Liver (tissue), 9 donors: Measurements from ENCODE around the gene CARHSP1. TPM values are rescaled to one million over a fixed set of nuclear protein-coding genes. Genes with fewer than 3 reads are reported as not detected.

Source experiments
- DNase-seq: peaks from one replicate; pipeline ENCODE4 v3.0.0-alpha.2; 2017; ENCODE audit warnings: low spot score
- H3K27ac ChIP-seq, 2 donors: one replicate each; pipeline ENCODE4 v1.7.0; 2013; ENCODE audit warnings: inconsistent platforms in 2 of 2, low read length in 2 of 2, control low read depth in 1 of 2, low read depth in 1 of 2, mild to moderate bottlenecking in 1 of 2
- H3K27me3 ChIP-seq, 4 donors: one replicate each; pipeline versions ENCODE4 v1.6.1 to v1.7.0; 2013; ENCODE audit warnings: low read length in 3 of 4, inconsistent platforms in 1 of 4, mild to moderate bottlenecking in 1 of 4, moderate library complexity in 1 of 4; ENCODE audit not compliant: control insufficient read depth in 4 of 4, insufficient read depth in 4 of 4
- H3K36me3 ChIP-seq, 4 donors: one replicate each; pipeline versions ENCODE4 v1.6.1 to v1.7.0; 2013; ENCODE audit warnings: low read length in 3 of 4, mild to moderate bottlenecking in 3 of 4, low read depth in 1 of 4, moderate library complexity in 1 of 4; ENCODE audit not compliant: control insufficient read depth in 4 of 4, insufficient read depth in 3 of 4
- H3K4me1 ChIP-seq, 4 donors: one replicate each; pipeline versions ENCODE4 v1.6.1 to v1.7.0; 2013; ENCODE audit warnings: low read length in 3 of 4, mild to moderate bottlenecking in 3 of 4, moderate library complexity in 1 of 4; ENCODE audit not compliant: control insufficient read depth in 4 of 4, insufficient read depth in 4 of 4
- H3K4me3 ChIP-seq, 3 donors: one replicate each; pipeline versions ENCODE4 v1.6.1 to v1.7.0; 2013; ENCODE audit warnings: low read length in 3 of 3, control low read depth in 1 of 3, low read depth in 1 of 3, mild to moderate bottlenecking in 1 of 3
- H3K9ac ChIP-seq, 2 donors: one replicate each; pipeline ENCODE4 v1.7.0; 2013; ENCODE audit warnings: low read length in 2 of 2, mild to moderate bottlenecking in 2 of 2, moderate library complexity in 2 of 2, control low read depth in 1 of 2, low read depth in 1 of 2
- H3K9me3 ChIP-seq, 4 donors: one replicate each; pipeline versions ENCODE4 v1.6.1 to v1.7.0; 2013; ENCODE audit warnings: low read length in 3 of 4; ENCODE audit not compliant: control insufficient read depth in 4 of 4
- EGR1 ChIP-seq, 2 donors: IDR thresholded peaks; 2 replicates each; pipeline ENCODE4 v1.6.1; 2016 to 2018; ENCODE audit warnings: antibody characterized with exemption in 2 of 2, low read depth in 2 of 2
- FOXA1 ChIP-seq: IDR thresholded peaks from 2 replicates; pipeline ENCODE4 v1.6.1; 2016; ENCODE audit warnings: antibody characterized with exemption
- FOXA2 ChIP-seq: IDR thresholded peaks from 2 replicates; pipeline ENCODE4 v1.6.1; 2016; ENCODE audit warnings: antibody characterized with exemption
- GABPA ChIP-seq, 2 donors: IDR thresholded peaks in 1 of 2; conservative IDR thresholded peaks in 1 of 2; 2 replicates each; pipeline ENCODE4 v1.6.1; 2016; ENCODE audit warnings: antibody characterized with exemption in 2 of 2, mild to moderate bottlenecking in 1 of 2, moderate library complexity in 1 of 2
- HNF4A ChIP-seq, 2 donors: conservative IDR thresholded peaks; 2 replicates each; pipeline ENCODE4 v1.6.1; 2016; ENCODE audit warnings: antibody characterized with exemption in 2 of 2, mild to moderate bottlenecking in 2 of 2
- HNF4G ChIP-seq: IDR thresholded peaks from 2 replicates; pipeline ENCODE4 v1.6.1; 2016; ENCODE audit warnings: antibody characterized with exemption
- JUND ChIP-seq, 2 donors: IDR thresholded peaks; 2 replicates each; pipeline ENCODE4 v1.6.1; 2016; ENCODE audit warnings: antibody characterized with exemption in 2 of 2
- NR2F2 ChIP-seq: IDR thresholded peaks from 2 replicates; pipeline ENCODE4 v1.6.1; 2016; ENCODE audit warnings: antibody characterized with exemption
- RAD21 ChIP-seq, 2 donors: IDR thresholded peaks; 2 replicates each; pipeline ENCODE4 v1.6.1; 2016; ENCODE audit warnings: antibody characterized with exemption in 2 of 2, mild to moderate bottlenecking in 2 of 2
- RXRA ChIP-seq, 2 donors: IDR thresholded peaks; 2 replicates each; pipeline ENCODE4 v1.6.1; 2017 to 2018; ENCODE audit warnings: antibody characterized with exemption in 2 of 2, mild to moderate bottlenecking in 1 of 2
- SP1 ChIP-seq: IDR thresholded peaks from 2 replicates; pipeline ENCODE4 v1.6.1; 2018; ENCODE audit warnings: antibody characterized with exemption, mild to moderate bottlenecking
- TAF1 ChIP-seq: conservative IDR thresholded peaks from 2 replicates; pipeline ENCODE4 v1.6.1; 2016; ENCODE audit warnings: antibody characterized with exemption, mild to moderate bottlenecking
- YY1 ChIP-seq: IDR thresholded peaks from 2 replicates; pipeline ENCODE4 v1.6.1; 2016; ENCODE audit warnings: antibody characterized with exemption, mild to moderate bottlenecking
- WGBS: extraction: QIAGEN DNeasy Blood & Tissue Kit; methylation state at CpG from one replicate; pipeline ENCODE4 v1.1.7; 2013; 5-methylcytosine and 5-hydroxymethylcytosine counted together
- polyA plus RNA-seq, 2 donors: library from polyadenylated mRNA; stranded (reverse) in 1 of 2; unstranded in 1 of 2; fragments of 200-250 nt in 1 of 2; fragments of >200 nt in 1 of 2; fragmentation: Nextera tagmentation in 1 of 2; extraction: Ambion mirVana in 1 of 2; gene quantifications; one replicate each; pipeline versions ENCODE4 v1.2.1 to v1.2.3, GENCODE V29; 2013 to 2015
- total RNA-seq, 2 donors: library from RNA; depleted of rRNA; stranded (reverse); fragments of >200 nt; gene quantifications; one replicate each; pipeline ENCODE4 v1.2.3, GENCODE V29; 2014
- TF ChIP-seq, protein P1 (sequence below): fragments of 150-350 bp; IDR thresholded peaks from 2 replicates; pipeline ENCODE4 v1.5.1; 2017; ENCODE audit warnings: improper control_type of control experiment, low read depth, low read length; ENCODE audit not compliant: missing input control
- TF ChIP-seq, protein P2 (sequence below): IDR thresholded peaks from 2 replicates; pipeline ENCODE4 v1.6.1; 2016; ENCODE audit warnings: antibody characterized with exemption
- TF ChIP-seq, protein P3 (sequence below): IDR thresholded peaks from 2 replicates; pipeline ENCODE4 v1.6.1; 2016; ENCODE audit warnings: antibody characterized with exemption
- TF ChIP-seq, protein P4 (sequence below): IDR thresholded peaks from 2 replicates; pipeline ENCODE4 v1.6.1; 2016; ENCODE audit warnings: antibody characterized with exemption, mild to moderate bottlenecking
- TF ChIP-seq, protein P5 (sequence below): IDR thresholded peaks from 2 replicates; pipeline ENCODE4 v1.6.1; 2016; ENCODE audit warnings: antibody characterized with exemption
- donor health status: healthy.
- donor health status: healthy.
- donor health status: healthy.
- donor health status: healthy.
- donor health status: healthy.

The CARHSP1 gene
- total and polyA plus RNA-seq, 4 donors: 81.2 to 162 (median 119) TPM

DNA sequence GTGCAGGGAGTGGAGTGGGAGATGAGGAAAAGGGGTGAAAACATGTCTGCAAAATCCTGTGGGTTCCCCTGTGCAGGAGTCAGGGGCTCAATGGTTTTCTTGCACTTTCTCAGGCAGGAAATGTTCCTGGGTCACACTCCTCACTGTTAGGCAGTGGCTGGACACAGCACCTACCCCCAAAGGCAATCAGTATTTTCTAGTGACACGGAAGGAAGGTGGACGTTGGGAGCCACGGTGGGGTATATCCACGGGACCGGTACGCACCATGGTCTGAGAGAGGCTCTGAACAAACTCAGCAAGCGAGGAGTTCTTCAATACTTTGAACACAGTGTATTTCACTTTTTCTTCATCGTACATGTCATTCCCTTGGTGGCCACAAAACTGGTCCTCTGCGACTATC is 34.2 kb upstream of the CARHSP1 start:
- 97% methylated on average over 9 of the region's 9 CpGs for WGBS
- DNase-seq: no peak
- Histone ChIP-seq H3K4me3 (no peak overlapping the region), H3K27me3 (no peaks in the 10 kb centered on the region), H3K36me3 (peaks cover 18 to 88% (median 78%) of the 10 kb centered on the region in 4 donors), H3K4me1 (no peaks in the 10 kb centered on the region), H3K27ac (no peak overlapping the region), H3K9me3 (no peaks in the 10 kb centered on the region), H3K9ac (no peak overlapping the region)
- TF ChIP-seq NR2F2 (no peak), YY1 (no peak), TAF1 (no peak), FOXA2 (no peak), GABPA (IDR thresholded peaks at IDR 0.05 in 1 of 2, conservative IDR thresholded peaks at IDR 0.05 in 1 of 2) (no peak), HNF4G (no peak), JUND (IDR thresholded peaks at IDR 0.05) (no peak), FOXA1 (no peak), HNF4A (conservative IDR thresholded peaks at IDR 0.05) (no peak), RAD21 (IDR thresholded peaks at IDR 0.05) (no peak), EGR1 (IDR thresholded peaks at IDR 0.05; ENCODE audit: low read depth in 2 of 2) (no peak), SP1 (no peak), RXRA (IDR thresholded peaks at IDR 0.05) (no peak)
- TF ChIP-seq, protein P1, sequence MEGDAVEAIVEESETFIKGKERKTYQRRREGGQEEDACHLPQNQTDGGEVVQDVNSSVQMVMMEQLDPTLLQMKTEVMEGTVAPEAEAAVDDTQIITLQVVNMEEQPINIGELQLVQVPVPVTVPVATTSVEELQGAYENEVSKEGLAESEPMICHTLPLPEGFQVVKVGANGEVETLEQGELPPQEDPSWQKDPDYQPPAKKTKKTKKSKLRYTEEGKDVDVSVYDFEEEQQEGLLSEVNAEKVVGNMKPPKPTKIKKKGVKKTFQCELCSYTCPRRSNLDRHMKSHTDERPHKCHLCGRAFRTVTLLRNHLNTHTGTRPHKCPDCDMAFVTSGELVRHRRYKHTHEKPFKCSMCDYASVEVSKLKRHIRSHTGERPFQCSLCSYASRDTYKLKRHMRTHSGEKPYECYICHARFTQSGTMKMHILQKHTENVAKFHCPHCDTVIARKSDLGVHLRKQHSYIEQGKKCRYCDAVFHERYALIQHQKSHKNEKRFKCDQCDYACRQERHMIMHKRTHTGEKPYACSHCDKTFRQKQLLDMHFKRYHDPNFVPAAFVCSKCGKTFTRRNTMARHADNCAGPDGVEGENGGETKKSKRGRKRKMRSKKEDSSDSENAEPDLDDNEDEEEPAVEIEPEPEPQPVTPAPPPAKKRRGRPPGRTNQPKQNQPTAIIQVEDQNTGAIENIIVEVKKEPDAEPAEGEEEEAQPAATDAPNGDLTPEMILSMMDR: no peak
- TF ChIP-seq, protein P2, sequence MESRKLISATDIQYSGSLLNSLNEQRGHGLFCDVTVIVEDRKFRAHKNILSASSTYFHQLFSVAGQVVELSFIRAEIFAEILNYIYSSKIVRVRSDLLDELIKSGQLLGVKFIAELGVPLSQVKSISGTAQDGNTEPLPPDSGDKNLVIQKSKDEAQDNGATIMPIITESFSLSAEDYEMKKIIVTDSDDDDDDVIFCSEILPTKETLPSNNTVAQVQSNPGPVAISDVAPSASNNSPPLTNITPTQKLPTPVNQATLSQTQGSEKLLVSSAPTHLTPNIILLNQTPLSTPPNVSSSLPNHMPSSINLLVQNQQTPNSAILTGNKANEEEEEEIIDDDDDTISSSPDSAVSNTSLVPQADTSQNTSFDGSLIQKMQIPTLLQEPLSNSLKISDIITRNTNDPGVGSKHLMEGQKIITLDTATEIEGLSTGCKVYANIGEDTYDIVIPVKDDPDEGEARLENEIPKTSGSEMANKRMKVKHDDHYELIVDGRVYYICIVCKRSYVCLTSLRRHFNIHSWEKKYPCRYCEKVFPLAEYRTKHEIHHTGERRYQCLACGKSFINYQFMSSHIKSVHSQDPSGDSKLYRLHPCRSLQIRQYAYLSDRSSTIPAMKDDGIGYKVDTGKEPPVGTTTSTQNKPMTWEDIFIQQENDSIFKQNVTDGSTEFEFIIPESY: no peak
- TF ChIP-seq, protein P3, sequence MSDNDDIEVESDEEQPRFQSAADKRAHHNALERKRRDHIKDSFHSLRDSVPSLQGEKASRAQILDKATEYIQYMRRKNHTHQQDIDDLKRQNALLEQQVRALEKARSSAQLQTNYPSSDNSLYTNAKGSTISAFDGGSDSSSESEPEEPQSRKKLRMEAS: no peak
- TF ChIP-seq, protein P4, sequence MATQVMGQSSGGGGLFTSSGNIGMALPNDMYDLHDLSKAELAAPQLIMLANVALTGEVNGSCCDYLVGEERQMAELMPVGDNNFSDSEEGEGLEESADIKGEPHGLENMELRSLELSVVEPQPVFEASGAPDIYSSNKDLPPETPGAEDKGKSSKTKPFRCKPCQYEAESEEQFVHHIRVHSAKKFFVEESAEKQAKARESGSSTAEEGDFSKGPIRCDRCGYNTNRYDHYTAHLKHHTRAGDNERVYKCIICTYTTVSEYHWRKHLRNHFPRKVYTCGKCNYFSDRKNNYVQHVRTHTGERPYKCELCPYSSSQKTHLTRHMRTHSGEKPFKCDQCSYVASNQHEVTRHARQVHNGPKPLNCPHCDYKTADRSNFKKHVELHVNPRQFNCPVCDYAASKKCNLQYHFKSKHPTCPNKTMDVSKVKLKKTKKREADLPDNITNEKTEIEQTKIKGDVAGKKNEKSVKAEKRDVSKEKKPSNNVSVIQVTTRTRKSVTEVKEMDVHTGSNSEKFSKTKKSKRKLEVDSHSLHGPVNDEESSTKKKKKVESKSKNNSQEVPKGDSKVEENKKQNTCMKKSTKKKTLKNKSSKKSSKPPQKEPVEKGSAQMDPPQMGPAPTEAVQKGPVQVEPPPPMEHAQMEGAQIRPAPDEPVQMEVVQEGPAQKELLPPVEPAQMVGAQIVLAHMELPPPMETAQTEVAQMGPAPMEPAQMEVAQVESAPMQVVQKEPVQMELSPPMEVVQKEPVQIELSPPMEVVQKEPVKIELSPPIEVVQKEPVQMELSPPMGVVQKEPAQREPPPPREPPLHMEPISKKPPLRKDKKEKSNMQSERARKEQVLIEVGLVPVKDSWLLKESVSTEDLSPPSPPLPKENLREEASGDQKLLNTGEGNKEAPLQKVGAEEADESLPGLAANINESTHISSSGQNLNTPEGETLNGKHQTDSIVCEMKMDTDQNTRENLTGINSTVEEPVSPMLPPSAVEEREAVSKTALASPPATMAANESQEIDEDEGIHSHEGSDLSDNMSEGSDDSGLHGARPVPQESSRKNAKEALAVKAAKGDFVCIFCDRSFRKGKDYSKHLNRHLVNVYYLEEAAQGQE: no peak
- TF ChIP-seq, protein P5, sequence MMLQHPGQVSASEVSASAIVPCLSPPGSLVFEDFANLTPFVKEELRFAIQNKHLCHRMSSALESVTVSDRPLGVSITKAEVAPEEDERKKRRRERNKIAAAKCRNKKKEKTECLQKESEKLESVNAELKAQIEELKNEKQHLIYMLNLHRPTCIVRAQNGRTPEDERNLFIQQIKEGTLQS: no peak
